Neural cell (in vitro differentiated cells): Measurements from ENCODE around the gene P2RX1. TPM values are rescaled to one million over a fixed set of nuclear protein-coding genes. Genes with fewer than 3 reads are reported as not detected.

Experiments used
- H2AFZ ChIP-seq: fragments of 200-600, 300-800 bp; sonication (generic), shearing (Covaris generic); 2 replicates; pipeline ENCODE4 v1.6.0; 2014; ENCODE audit warnings: low read depth, mild to moderate bottlenecking, antibody characterized with exemption, low read length, moderate library complexity
- H3F3A ChIP-seq: fragments of 200-600 bp; shearing (Covaris generic); 2 replicates; pipeline ENCODE4 v1.6.1; 2016; ENCODE audit warnings: mild to moderate bottlenecking, moderate library complexity, mixed read lengths, antibody characterized with exemption, low read length; ENCODE audit not compliant: insufficient read depth, poor library complexity, severe bottlenecking
- H3K27ac ChIP-seq: fragments of 200-600, 300-800 bp; sonication (generic), shearing (Covaris generic); 2 replicates; pipeline ENCODE4 v1.5.1; 2014; ENCODE audit warnings: mild to moderate bottlenecking, low read length, moderate library complexity
- H3K27me3 ChIP-seq: fragments of 300-800, 200-600 bp; sonication (generic), shearing (Covaris generic); 2 replicates; pipeline ENCODE4 v1.6.0; 2014; ENCODE audit warnings: mild to moderate bottlenecking, low read depth, low read length, moderate library complexity; ENCODE audit not compliant: insufficient read depth
- H3K36me3 ChIP-seq: fragments of 300-800, 200-600 bp; sonication (generic), shearing (Covaris generic); 2 replicates; pipeline ENCODE4 v1.5.1; 2014; ENCODE audit warnings: mild to moderate bottlenecking, antibody characterized with exemption, low read length, moderate library complexity; ENCODE audit not compliant: insufficient read depth
- H3K4me2 ChIP-seq: fragments of 300-800, 200-600 bp; sonication (generic), shearing (Covaris generic); 2 replicates; pipeline ENCODE4 v1.6.0; 2014; ENCODE audit warnings: mild to moderate bottlenecking, low read length
- H3K4me3 ChIP-seq: fragments of 300-800, 200-600 bp; sonication (generic), shearing (Covaris generic); 2 replicates; pipeline ENCODE4 v1.5.1; 2014; ENCODE audit warnings: mild to moderate bottlenecking, low read length, moderate library complexity
- H3K79me2 ChIP-seq: fragments of 200-600 bp; shearing (Covaris generic); replicated peaks from 2 replicates; pipeline ENCODE4 v1.6.0; 2014; ENCODE audit warnings: mild to moderate bottlenecking, low read length, moderate library complexity; ENCODE audit not compliant: insufficient read depth
- H3K9ac ChIP-seq: fragments of 300-800, 200-600 bp; sonication (generic), shearing (Covaris generic); 2 replicates; pipeline ENCODE4 v1.6.1; 2016; ENCODE audit warnings: mild to moderate bottlenecking, low read length, mixed read lengths
- H3K9me2 ChIP-seq: fragments of 200-600 bp; shearing (Covaris generic); 2 replicates; pipeline ENCODE4 v1.6.1; 2016; ENCODE audit warnings: mild to moderate bottlenecking, low read length, mixed read lengths; ENCODE audit not compliant: insufficient read depth
- H3K9me3 ChIP-seq: fragments of 200-600, 300-800 bp; sonication (generic), shearing (Covaris generic); 2 replicates; pipeline ENCODE4 v1.6.1; 2016; ENCODE audit warnings: mild to moderate bottlenecking, mixed run types, low read length, moderate library complexity, mixed read lengths
- H4K20me1 ChIP-seq: fragments of 200-600 bp; shearing (Covaris generic); 2 replicates; pipeline ENCODE4 v1.6.1; 2016; ENCODE audit warnings: mild to moderate bottlenecking, mixed run types; ENCODE audit not compliant: insufficient read depth
- EP300 ChIP-seq: fragments of 450-650 bp; conservative IDR thresholded peaks from 2 replicates; pipeline ENCODE4 v1.6.1; 2014; ENCODE audit warnings: antibody characterized with exemption, mild to moderate bottlenecking, moderate library complexity; ENCODE audit not compliant: poor library complexity, severe bottlenecking
- EZH2 ChIP-seq: fragments of 200-600, 300-800 bp; shearing (Covaris generic), sonication (generic); IDR thresholded peaks from 2 replicates; pipeline ENCODE4 v1.6.1; 2014; ENCODE audit warnings: antibody characterized with exemption, low read length, borderline replicate concordance, mild to moderate bottlenecking; ENCODE audit not compliant: insufficient read depth, poor library complexity, severe bottlenecking
- MXI1 ChIP-seq: fragments of 450-650 bp; conservative IDR thresholded peaks from 2 replicates; pipeline ENCODE4 v1.6.1; 2014; ENCODE audit warnings: antibody characterized with exemption, mild to moderate bottlenecking; ENCODE audit not compliant: poor library complexity, severe bottlenecking
- POLR2AphosphoS5 ChIP-seq: IDR thresholded peaks from 2 replicates; pipeline ENCODE4 v1.6.1; 2012
- RAD21 ChIP-seq: fragments of 450-650 bp; conservative IDR thresholded peaks from 2 replicates; pipeline ENCODE4 v1.6.1; 2014; ENCODE audit warnings: antibody characterized with exemption, mild to moderate bottlenecking, moderate library complexity
- SMC3 ChIP-seq: fragments of 450-650 bp; conservative IDR thresholded peaks from 2 replicates; pipeline ENCODE4 v1.6.1; 2014; ENCODE audit warnings: antibody characterized with exemption, mild to moderate bottlenecking, moderate library complexity; ENCODE audit not compliant: poor library complexity
- TAF1 ChIP-seq: IDR thresholded peaks from 2 replicates; pipeline ENCODE4 v1.6.1; 2012; ENCODE audit warnings: low read depth
- polyA plus RNA-seq: library from polyadenylated mRNA; depleted of rRNA; stranded (reverse); fragments of >200 nt; gene quantifications from 2 replicates; pipeline ENCODE4 v1.2.3, GENCODE V29; 2014
- TF ChIP-seq, protein P1 (sequence below): fragments of 450-650 bp; IDR thresholded peaks from 2 replicates; pipeline ENCODE4 v1.5.1; 2014; ENCODE audit warnings: antibody characterized with exemption, mild to moderate bottlenecking, moderate library complexity; ENCODE audit not compliant: poor library complexity, severe bottlenecking
- TF ChIP-seq, protein P2 (sequence below): IDR thresholded peaks from 2 replicates; pipeline ENCODE4 v1.6.1; 2012; ENCODE audit warnings: borderline replicate concordance

Gene P2RX1
- polyA plus RNA-seq, 1 donor from 2014 or later = not detected

DNA sequence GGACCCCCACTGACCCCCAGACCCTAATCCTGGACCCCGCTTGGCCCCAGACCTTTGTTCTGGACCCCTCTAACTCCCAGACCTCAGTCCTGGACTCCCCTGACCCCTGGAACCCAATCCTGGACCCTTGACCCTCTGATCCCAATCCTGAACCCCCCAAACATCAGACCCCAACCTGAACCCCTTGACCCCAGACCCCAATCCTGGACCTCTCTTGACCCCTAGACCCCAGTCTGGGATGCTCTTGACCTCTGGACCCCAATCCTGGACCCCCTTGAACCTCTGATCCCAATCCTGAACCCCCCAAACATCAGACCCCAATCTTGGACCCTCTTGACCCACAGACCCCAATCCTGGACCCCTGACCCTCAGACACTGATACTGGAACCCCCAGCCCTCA lies 13.5 kb upstream of the P2RX1 start:
- Histone ChIP-seq H3K27ac (no peak overlapping the region), H2AFZ (no peak overlapping the region), H3K36me3 (no peaks in the 10 kb centered on the region), H3K4me3 (no peak overlapping the region), H3K79me2 (no peaks in the 10 kb centered on the region), H3K27me3 (no peaks in the 10 kb centered on the region), H3K4me2 (no peak overlapping the region), H3K9ac (no peak overlapping the region), H3K9me3 (no peaks in the 10 kb centered on the region), H4K20me1 (no peaks in the 10 kb centered on the region), H3K9me2 (no peaks in the 10 kb centered on the region), H3F3A (no peaks in the 10 kb centered on the region)
- TF ChIP-seq, protein P1, sequence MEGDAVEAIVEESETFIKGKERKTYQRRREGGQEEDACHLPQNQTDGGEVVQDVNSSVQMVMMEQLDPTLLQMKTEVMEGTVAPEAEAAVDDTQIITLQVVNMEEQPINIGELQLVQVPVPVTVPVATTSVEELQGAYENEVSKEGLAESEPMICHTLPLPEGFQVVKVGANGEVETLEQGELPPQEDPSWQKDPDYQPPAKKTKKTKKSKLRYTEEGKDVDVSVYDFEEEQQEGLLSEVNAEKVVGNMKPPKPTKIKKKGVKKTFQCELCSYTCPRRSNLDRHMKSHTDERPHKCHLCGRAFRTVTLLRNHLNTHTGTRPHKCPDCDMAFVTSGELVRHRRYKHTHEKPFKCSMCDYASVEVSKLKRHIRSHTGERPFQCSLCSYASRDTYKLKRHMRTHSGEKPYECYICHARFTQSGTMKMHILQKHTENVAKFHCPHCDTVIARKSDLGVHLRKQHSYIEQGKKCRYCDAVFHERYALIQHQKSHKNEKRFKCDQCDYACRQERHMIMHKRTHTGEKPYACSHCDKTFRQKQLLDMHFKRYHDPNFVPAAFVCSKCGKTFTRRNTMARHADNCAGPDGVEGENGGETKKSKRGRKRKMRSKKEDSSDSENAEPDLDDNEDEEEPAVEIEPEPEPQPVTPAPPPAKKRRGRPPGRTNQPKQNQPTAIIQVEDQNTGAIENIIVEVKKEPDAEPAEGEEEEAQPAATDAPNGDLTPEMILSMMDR = no peak
- TF ChIP-seq TAF1 = no peak
- TF ChIP-seq, protein P2, sequence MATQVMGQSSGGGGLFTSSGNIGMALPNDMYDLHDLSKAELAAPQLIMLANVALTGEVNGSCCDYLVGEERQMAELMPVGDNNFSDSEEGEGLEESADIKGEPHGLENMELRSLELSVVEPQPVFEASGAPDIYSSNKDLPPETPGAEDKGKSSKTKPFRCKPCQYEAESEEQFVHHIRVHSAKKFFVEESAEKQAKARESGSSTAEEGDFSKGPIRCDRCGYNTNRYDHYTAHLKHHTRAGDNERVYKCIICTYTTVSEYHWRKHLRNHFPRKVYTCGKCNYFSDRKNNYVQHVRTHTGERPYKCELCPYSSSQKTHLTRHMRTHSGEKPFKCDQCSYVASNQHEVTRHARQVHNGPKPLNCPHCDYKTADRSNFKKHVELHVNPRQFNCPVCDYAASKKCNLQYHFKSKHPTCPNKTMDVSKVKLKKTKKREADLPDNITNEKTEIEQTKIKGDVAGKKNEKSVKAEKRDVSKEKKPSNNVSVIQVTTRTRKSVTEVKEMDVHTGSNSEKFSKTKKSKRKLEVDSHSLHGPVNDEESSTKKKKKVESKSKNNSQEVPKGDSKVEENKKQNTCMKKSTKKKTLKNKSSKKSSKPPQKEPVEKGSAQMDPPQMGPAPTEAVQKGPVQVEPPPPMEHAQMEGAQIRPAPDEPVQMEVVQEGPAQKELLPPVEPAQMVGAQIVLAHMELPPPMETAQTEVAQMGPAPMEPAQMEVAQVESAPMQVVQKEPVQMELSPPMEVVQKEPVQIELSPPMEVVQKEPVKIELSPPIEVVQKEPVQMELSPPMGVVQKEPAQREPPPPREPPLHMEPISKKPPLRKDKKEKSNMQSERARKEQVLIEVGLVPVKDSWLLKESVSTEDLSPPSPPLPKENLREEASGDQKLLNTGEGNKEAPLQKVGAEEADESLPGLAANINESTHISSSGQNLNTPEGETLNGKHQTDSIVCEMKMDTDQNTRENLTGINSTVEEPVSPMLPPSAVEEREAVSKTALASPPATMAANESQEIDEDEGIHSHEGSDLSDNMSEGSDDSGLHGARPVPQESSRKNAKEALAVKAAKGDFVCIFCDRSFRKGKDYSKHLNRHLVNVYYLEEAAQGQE = no peak
- TF ChIP-seq RAD21 = no peak
- no peak for TF ChIP-seq SMC3
- no peak for TF ChIP-seq MXI1
- no peak for TF ChIP-seq EZH2
- no peak for TF ChIP-seq POLR2AphosphoS5
- no peak for TF ChIP-seq EP300

DNA sequence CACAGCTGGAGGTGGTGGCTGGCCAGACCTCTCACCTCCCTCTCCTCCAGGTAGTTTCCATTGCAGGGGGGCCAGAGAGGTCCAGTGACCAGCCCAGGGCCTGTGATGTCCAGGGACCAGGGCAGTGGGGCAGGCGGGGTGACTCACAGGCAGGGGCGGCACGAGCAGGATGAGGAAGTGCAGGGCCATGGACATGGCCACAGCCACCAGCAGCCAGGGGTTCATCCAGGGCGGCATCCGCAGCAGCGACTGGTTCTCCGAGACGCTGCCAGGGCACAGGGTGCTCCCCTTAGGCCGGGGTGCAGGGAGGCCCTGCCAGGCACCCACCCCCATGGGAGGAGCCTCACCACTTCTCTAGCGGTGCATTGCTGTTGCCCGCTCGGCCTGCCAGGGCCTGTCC lies 12.9 kb upstream of the P2RX1 start:
- no peak overlapping the region for H3K4me2 ChIP-seq
- H3F3A ChIP-seq = no peaks in the 10 kb centered on the region
- TF ChIP-seq MXI1 (no peak), EZH2 (no peak), EP300 (no peak), TAF1 (no peak), SMC3 (no peak), POLR2AphosphoS5 (no peak), RAD21 (no peak)
- TF ChIP-seq, protein P2 = no peak
- TF ChIP-seq, protein P1 = no peak
- H4K20me1 ChIP-seq = no peaks in the 10 kb centered on the region
- H3K4me3 ChIP-seq = no peak overlapping the region
- H3K9me2 ChIP-seq = no peaks in the 10 kb centered on the region
- H2AFZ ChIP-seq = no peak overlapping the region
- no peaks in the 10 kb centered on the region for H3K9me3 ChIP-seq
- H3K9ac ChIP-seq = no peak overlapping the region
- no peaks in the 10 kb centered on the region for H3K27me3 ChIP-seq
- no peak overlapping the region for H3K27ac ChIP-seq
- no peaks in the 10 kb centered on the region for H3K79me2 ChIP-seq
- H3K36me3 ChIP-seq = no peaks in the 10 kb centered on the region
